Measurements from ENCODE around the gene ZNF599.

DNA sequence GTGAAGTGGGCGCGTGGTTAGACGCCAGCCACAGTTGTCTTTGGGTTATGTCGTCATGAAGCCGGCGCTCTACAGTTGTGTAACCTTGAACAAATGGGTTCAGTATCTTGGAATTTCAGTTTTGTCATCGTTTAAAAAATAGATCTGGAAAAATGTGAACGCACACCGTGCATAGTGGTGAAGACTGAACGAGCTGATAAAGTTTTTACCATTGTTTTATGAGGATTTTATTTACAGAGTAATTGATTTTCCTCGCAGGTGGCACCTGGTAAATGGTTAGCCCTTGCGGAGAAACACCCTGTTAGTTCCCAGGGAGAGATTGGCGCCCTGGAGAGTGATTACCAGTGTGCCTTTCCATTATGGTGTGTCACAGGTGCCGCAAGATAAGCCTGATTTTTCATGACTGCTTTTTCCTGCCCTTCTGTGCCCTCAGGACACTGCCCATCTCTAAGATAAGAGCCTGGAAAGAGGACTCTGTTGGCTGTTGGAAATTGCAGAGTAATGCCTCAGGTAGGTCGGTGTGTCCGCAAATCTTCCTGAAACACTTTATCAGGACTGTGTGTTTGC, 38.4 kb downstream of the ZNF599 start:
- TF ChIP-seq, protein P1, sequence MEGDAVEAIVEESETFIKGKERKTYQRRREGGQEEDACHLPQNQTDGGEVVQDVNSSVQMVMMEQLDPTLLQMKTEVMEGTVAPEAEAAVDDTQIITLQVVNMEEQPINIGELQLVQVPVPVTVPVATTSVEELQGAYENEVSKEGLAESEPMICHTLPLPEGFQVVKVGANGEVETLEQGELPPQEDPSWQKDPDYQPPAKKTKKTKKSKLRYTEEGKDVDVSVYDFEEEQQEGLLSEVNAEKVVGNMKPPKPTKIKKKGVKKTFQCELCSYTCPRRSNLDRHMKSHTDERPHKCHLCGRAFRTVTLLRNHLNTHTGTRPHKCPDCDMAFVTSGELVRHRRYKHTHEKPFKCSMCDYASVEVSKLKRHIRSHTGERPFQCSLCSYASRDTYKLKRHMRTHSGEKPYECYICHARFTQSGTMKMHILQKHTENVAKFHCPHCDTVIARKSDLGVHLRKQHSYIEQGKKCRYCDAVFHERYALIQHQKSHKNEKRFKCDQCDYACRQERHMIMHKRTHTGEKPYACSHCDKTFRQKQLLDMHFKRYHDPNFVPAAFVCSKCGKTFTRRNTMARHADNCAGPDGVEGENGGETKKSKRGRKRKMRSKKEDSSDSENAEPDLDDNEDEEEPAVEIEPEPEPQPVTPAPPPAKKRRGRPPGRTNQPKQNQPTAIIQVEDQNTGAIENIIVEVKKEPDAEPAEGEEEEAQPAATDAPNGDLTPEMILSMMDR (IDR thresholded peaks at IDR 0.05; ENCODE audit: poor library complexity), result no peak
- TF ChIP-seq EZH2phosphoT487 (IDR thresholded peaks at IDR 0.05; ENCODE audit: low read depth, severe bottlenecking, unreplicated experiment), result no peak
